ENCODE results near the gene ASTN2. TPM values are rescaled to one million over a fixed set of nuclear protein-coding genes. Genes with fewer than 3 reads are reported as not detected.

ASTN2 gene
- total RNA-seq, 1 donor from 2014 or later: 12.2 TPM

- DNase-seq (ENCODE audit: low read depth): no peak
- no peak overlapping the region for H3K4me3 ChIP-seq (ENCODE audit: low read depth, low read length)
- H3K27me3 ChIP-seq (ENCODE audit: control insufficient read depth, insufficient read depth, low read length): no peaks in the 10 kb centered on the region
- H3K36me3 ChIP-seq (ENCODE audit: control insufficient read depth, insufficient read depth, low read length): no peaks in the 10 kb centered on the region
- TF ChIP-seq CTCF (IDR thresholded peaks at IDR 0.05; ENCODE audit: insufficient read depth, low read length, poor library complexity, severe bottlenecking): no peak
Measured at GRCh38 chr9:117044241-117044640, 370.6 kb downstream of the ASTN2 start.

- Histone ChIP-seq H3K36me3 (ENCODE audit: control insufficient read depth, insufficient read depth, low read length) (no peaks in the 10 kb centered on the region), H3K27me3 (ENCODE audit: control insufficient read depth, insufficient read depth, low read length) (no peaks in the 10 kb centered on the region), H3K4me3 (ENCODE audit: low read depth, low read length) (no peak overlapping the region)
- no peak for DNase-seq (ENCODE audit: low read depth)
- no peak for TF ChIP-seq CTCF (IDR thresholded peaks at IDR 0.05; ENCODE audit: insufficient read depth, low read length, poor library complexity, severe bottlenecking)
Measured at GRCh38 chr9:117043159-117043558, 371.7 kb downstream of the ASTN2 start.

GRCh38 chr9:117035546-117035945 is 379.3 kb downstream of the ASTN2 start:
- H3K27me3 ChIP-seq (ENCODE audit: control insufficient read depth, insufficient read depth, low read length): no peaks in the 10 kb centered on the region
- no peak overlapping the region for H3K4me3 ChIP-seq (ENCODE audit: low read depth, low read length)
- no peak for DNase-seq (ENCODE audit: low read depth)
- H3K36me3 ChIP-seq (ENCODE audit: control insufficient read depth, insufficient read depth, low read length): no peaks in the 10 kb centered on the region
- TF ChIP-seq CTCF (IDR thresholded peaks at IDR 0.05; ENCODE audit: insufficient read depth, low read length, poor library complexity, severe bottlenecking): no peak

GRCh38 chr9:117034866-117035265 is 380.0 kb downstream of the ASTN2 start:
- Histone ChIP-seq H3K27me3 (ENCODE audit: control insufficient read depth, insufficient read depth, low read length) (no peaks in the 10 kb centered on the region), H3K4me3 (ENCODE audit: low read depth, low read length) (no peak overlapping the region), H3K36me3 (ENCODE audit: control insufficient read depth, insufficient read depth, low read length) (no peaks in the 10 kb centered on the region)
- TF ChIP-seq CTCF (IDR thresholded peaks at IDR 0.05; ENCODE audit: insufficient read depth, low read length, poor library complexity, severe bottlenecking): no peak
- peak; percentile 1 for DNase-seq (ENCODE audit: low read depth)

- TF ChIP-seq CTCF (IDR thresholded peaks at IDR 0.05; ENCODE audit: insufficient read depth, low read length, poor library complexity, severe bottlenecking): no peak
- DNase-seq (ENCODE audit: low read depth): no peak
- no peaks in the 10 kb centered on the region for H3K36me3 ChIP-seq (ENCODE audit: control insufficient read depth, insufficient read depth, low read length)
Measured at GRCh38 chr9:117030254-117030768, 384.5 kb downstream of the ASTN2 start.

GRCh38 chr9:117029341-117029740 is 385.5 kb downstream of the ASTN2 start:
- H3K36me3 ChIP-seq (ENCODE audit: control insufficient read depth, insufficient read depth, low read length): no peaks in the 10 kb centered on the region
- DNase-seq (ENCODE audit: low read depth): no peak
- no peaks in the 10 kb centered on the region for H3K27me3 ChIP-seq (ENCODE audit: control insufficient read depth, insufficient read depth, low read length)
- H3K4me3 ChIP-seq (ENCODE audit: low read depth, low read length): no peak overlapping the region
- no peak for TF ChIP-seq CTCF (IDR thresholded peaks at IDR 0.05; ENCODE audit: insufficient read depth, low read length, poor library complexity, severe bottlenecking)

More at GRCh38 chr9:117030254-117030768, 384.5 kb downstream of the ASTN2 start:
- Histone ChIP-seq H3K27me3 (ENCODE audit: control insufficient read depth, insufficient read depth, low read length) (no peaks in the 10 kb centered on the region), H3K4me3 (ENCODE audit: low read depth, low read length) (no peak overlapping the region)
